T-helper 22 cell (primary cell): ENCODE results near the gene DVL1.
A peak's percentile ranks its signal among the peaks of the same experiment; 100 is the strongest.

Experiments
- DNase-seq: peaks from one replicate; pipeline ENCODE4 v3.0.0-alpha.2; 2020; ENCODE audit warnings: low read depth

Gene DVL1

DNA sequence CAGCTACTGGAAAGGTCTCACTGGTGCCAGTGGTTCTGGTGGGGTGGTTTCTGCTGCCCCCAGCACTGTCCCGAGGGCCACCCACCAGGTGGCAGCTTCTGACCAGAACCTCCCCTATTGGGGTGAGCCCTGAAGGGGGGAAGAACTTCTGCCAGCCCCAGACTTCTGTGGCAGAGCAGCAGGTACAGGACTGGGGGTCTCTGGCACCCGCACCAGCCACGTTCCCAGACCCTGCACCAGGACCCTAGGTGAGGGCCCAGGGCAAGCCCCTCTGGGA lies 39.2 kb downstream of the DVL1 start:
- DNase-seq = no peak

GRCh38 chr1:1309251-1310108 lies 39.7 kb downstream of the DVL1 start:
- DNase-seq = no peak

DNA sequence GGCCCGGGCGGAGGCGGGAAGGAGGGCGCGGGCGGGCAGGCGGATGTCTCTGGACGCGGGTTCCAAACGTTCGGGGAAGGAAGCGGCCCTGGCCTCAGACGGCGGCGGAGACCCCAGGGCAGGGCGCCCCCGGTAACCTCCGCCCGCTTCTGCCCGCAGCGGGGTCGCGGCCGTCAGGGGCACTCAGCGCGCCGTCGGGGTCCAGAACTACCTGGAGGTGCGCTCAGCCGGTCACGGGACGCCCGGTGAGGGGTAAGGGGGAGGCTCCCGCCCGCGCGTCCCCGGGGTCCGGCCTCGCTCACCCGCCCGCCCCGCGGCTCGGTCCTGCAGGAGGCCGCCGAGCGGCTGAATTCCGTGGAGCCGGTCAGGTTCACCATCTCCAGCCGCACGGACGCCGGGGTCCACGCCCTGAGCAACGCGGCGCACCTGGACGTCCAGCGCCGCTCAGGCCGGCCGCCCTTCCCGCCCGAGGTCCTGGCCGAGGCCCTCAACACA lies 40.4 kb downstream of the DVL1 start:
- no peak for DNase-seq

GRCh38 chr1:1307923-1308755 lies 41.1 kb downstream of the DVL1 start, which contains the start of the genes ACAP3 and PUSL1:
Gene ACAP3, minus strand, starts transcription at chr1:1307930. Its CDS starts 115 bp downstream, at chr1:1307815.
Gene PUSL1, plus strand, starts transcription at chr1:1308597. Its CDS starts 47 bp downstream, at chr1:1308644.
- peak; percentile 82 for DNase-seq

- DNase-seq = no peak
These were observed 41.8 kb downstream of the DVL1 start for GRCh38 chr1:1307261-1307922.

GRCh38 chr1:1306661-1307260 lies 42.5 kb downstream of the DVL1 start:
- no peak for DNase-seq

GRCh38 chr1:1306070-1306660 lies 43.1 kb downstream of the DVL1 start:
- no peak for DNase-seq

DNA sequence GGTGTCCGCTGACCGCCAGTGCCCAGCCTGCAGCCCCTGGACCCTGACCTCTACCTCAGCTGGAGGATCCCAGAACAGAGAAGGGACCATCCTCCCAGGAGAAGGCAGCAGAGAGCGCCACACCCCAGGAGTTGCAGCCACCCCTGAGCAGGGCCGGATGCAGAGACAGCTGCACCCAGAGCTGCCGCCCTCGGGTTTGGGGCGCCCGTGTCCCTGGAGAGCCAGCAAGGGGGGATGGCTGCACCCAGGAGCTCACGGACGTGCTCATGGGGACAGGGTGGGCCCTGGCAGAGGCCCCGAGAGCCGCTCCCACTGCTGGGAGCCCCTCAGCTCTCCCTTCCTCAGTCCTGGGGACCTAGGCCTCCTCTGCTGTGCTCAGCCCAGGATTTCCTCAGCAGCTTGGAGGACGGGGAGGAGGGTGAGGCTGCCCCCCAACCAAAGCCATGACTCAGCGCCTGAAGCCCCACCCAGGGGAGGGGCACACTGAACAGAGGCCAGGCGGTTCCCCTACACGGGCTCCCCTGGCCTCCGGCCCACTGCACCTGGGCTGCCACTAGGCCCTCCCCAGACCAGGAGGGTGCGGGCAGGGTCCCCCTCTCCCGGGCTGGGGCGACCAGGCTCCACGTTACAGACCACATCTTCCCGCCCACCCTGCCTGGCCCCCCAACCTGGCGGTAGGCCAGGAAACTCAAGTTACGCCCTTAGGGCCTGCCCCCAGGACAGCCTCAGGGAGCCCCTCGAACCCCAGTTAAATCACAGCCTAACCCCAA lies 43.7 kb downstream of the DVL1 start:
- peak; percentile 61 for DNase-seq

DNA sequence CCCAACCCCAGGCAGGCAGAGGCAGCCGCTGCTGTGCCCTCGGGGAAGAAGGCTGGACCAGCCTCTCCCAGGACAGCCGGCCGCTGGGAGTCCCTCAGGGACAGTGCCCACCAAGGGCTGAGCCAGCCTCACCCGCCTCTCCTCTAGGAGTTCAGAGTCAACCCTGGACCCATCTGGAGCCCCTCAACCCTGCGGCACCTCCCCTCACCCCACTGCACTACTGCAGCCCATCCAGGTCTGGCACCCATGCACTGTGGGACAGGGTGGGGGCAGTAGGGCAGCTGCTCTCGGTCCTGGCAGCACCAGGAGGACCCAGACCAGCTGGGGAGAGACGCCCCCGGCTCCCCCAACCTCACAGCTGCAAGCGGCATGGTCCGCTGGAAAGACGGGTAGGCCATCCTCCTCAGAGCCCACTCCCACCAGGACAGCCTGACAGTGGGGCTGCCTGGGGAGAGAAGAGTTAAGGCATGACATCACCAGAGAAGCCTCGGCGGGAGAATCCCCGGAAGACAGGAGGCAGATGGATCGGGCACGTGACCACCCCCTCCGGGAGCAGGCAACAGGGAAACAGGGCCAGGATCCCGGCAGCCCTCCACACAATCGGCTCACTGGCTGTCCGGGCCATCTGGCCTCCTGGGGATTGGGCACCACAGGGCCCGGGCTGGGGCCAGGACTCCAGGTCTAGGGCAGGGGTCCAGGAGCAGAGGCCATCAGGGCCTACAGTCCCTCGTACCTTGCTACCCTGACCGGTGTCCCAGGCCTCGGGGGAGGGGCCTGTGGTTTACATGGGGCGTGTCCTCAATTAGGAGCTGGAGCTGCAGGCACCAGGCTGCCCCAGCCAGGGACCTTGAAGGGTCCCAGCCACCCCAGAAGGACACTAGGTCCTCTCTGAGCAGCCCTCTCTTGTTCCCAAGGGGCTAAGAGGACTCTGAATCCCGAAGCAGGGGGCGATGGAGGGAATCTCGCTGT lies 44.6 kb downstream of the DVL1 start:
- no peak for DNase-seq

- DNase-seq = no peak
These were observed 45.5 kb downstream of the DVL1 start for GRCh38 chr1:1303736-1304135.

GRCh38 chr1:1302951-1303509 lies 46.2 kb downstream of the DVL1 start:
- no peak for DNase-seq

GRCh38 chr1:1302006-1302430 lies 47.2 kb downstream of the DVL1 start:
- DNase-seq = no peak

DNA sequence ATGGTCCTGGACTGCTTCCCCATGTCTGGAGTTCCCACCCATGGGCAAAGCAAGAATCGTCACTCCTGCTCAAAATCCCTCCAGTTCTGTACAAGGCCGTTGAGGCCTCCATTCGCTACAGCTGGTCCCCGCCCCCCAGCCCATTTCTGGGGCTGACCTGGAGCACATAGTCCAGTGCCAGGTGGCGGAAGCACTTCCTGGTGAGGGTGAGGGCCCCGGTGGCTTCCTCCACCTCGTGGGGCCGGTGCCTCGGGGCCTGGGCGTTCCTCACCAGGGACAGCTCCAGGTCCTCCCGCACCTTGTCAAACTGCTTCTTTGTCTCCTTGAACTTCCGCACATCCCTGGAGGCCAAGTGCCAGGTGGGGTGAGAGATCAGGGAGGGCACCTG lies 48.9 kb downstream of the DVL1 start:
- no peak for DNase-seq

DNA sequence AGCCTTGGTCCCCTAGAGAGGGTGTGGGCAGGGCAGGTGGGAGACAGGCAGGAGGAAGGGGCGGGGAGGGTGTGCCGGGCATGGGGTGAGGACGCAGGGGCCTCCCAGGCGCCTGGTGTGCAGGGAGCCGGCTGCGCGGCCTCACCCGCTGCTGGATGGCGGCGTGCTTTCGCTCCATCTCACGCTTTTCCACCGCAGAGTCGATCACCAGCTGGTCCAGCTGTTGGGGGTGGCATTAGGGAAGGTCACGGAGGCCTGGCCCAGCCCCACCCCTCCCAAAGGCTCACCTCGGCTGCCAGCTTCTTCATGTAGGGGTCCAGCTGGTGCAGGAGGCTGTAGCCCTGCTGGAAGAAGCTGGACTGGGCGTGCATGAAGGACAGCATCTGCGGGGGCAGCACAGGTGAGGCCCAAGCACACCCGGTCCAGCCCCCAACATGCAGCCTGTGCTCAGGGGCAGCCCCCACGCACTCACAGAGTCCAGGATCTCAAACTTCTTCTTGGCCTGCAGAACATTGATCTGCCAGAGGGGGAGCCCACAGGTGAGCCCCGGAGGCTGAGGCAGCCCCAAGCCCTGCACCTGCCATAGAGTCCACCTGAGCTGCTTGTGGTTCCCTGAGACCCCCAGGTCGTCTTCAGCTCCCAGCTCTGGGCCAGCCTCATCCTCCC lies 49.4 kb downstream of the DVL1 start:
- DNase-seq = no peak

GRCh38 chr1:1298861-1299685 lies 50.1 kb downstream of the DVL1 start:
- DNase-seq = no peak

DNA sequence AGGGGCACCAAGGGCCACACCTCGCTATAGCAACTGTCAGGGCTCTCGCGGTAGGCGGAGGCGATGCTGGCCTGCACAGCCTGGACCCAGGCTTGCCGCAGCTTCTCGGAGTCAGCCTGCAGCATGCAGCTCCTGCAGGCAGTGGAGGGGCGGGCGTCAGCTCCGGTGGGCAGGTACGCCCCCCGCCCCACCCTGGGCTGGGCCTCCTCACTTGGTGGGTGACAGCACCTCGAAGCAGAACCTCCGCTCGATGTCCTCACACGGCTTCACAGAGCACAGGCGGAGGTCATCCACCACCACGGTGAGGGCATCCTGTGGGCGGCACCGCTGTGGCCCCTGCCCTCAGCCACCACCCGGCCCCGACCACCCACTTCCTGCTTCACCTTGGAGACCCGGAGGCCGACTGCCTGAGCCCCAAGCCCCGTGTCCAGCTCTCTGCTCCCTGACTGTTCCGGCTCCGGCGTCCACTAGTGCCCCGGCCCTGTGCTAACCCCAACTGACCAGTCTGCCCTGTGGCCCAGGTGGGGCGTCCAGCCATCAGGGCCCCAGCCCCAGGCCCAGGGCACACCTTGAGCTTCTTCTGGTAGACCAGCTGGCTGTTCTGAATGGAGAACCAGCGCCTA lies 51.3 kb downstream of the DVL1 start:
- no peak for DNase-seq
